CD4-positive, alpha-beta T cell (primary cell): ENCODE measurements around the gene PTX3. TPM values are rescaled to one million over a fixed set of nuclear protein-coding genes. Genes with fewer than 3 reads are reported as not detected.

Experiments used
- ATAC-seq: fragments of 200-7000 bp; cut with Tn5 transposase; one replicate; pipeline ENCODE4 v1.10.0; 2022; ENCODE audit warnings: mild to moderate bottlenecking; ENCODE audit not compliant: poor library complexity
- CTCF ChIA-PET: fragments of 350-600 bp; sonication (Branson Sonifier 250); formaldehyde crosslinking; loops from one replicate; lab custom pipeline; 2021; ENCODE audit warnings: antibody characterized with exemption, inconsistent platforms; lab: Charles Lee
- POLR2A ChIA-PET: fragments of 350-600 bp; sonication (Branson Sonifier 250); formaldehyde crosslinking; loops from one replicate; lab custom pipeline; 2021; ENCODE audit warnings: antibody characterized with exemption, inconsistent platforms; lab: Charles Lee
- DNase-seq, 14 experiments: peaks; one replicate each; pipeline ENCODE4 v3.0.0-alpha.2; 2013 to 2020; ENCODE audit warnings: mixed read lengths in 2 of 14
- H3K27ac ChIP-seq, 2 donors: one replicate each; pipeline versions ENCODE4 v1.5.1 to v1.7.0; 2013; ENCODE audit warnings: low read length in 2 of 2, low read depth in 1 of 2, mild to moderate bottlenecking in 1 of 2
- H3K27me3 ChIP-seq, 2 experiments: 1 replicate in 1 of 2; 2 replicates in 1 of 2; pipeline versions ENCODE4 v1.6.1 to v1.7.0; 2013; ENCODE audit warnings: low read length in 2 of 2, control low read depth in 1 of 2, mild to moderate bottlenecking in 1 of 2, moderate library complexity in 1 of 2; ENCODE audit not compliant: insufficient read depth in 2 of 2, control insufficient read depth in 1 of 2
- H3K36me3 ChIP-seq: one replicate; pipeline ENCODE4 v1.6.1; 2013; ENCODE audit warnings: low read length, control low read depth; ENCODE audit not compliant: insufficient read depth
- H3K4me1 ChIP-seq: one replicate; pipeline ENCODE4 v1.6.1; 2013; ENCODE audit warnings: low read length, control low read depth; ENCODE audit not compliant: insufficient read depth
- H3K4me3 ChIP-seq: one replicate; pipeline ENCODE4 v1.5.1; 2013; ENCODE audit warnings: mild to moderate bottlenecking, low read length, moderate library complexity
- H3K9me3 ChIP-seq, 2 experiments: 1 replicate in 1 of 2; 2 replicates in 1 of 2; pipeline versions ENCODE4 v1.6.1 to v1.7.0; 2013; ENCODE audit warnings: low read length in 2 of 2, mild to moderate bottlenecking in 2 of 2, control low read depth in 1 of 2, moderate library complexity in 1 of 2; ENCODE audit not compliant: control insufficient read depth in 1 of 2, insufficient read depth in 1 of 2
- H3K27ac Mint-ChIP-seq: one replicate; pipeline ENCODE4 v1.8.0; 2020; ENCODE audit warnings: mixed read lengths
- H3K27me3 Mint-ChIP-seq: one replicate; pipeline ENCODE4 v1.8.0; 2021; ENCODE audit warnings: mixed read lengths
- H3K36me3 Mint-ChIP-seq: one replicate; pipeline ENCODE4 v1.8.0; 2021; ENCODE audit warnings: low read depth, mixed read lengths
- H3K4me1 Mint-ChIP-seq: one replicate; pipeline ENCODE4 v1.8.0; 2021; ENCODE audit warnings: low read depth, mixed read lengths
- H3K4me3 Mint-ChIP-seq: one replicate; pipeline ENCODE4 v1.8.0; 2020; ENCODE audit warnings: mild to moderate bottlenecking, mixed read lengths
- H3K9me3 Mint-ChIP-seq: one replicate; pipeline ENCODE4 v1.8.0; 2020; ENCODE audit warnings: mixed read lengths
- intact Hi-C, 2 experiments: fragments of 100-400 bp; cut with DNase I in 1 of 2; cut with micrococcal nuclease in 1 of 2; formaldehyde crosslinking; loops; one replicate each; pipeline versions ENCODE4 v1.15.1 to v1.9.0; 2023 to 2025; cut with DNase I, micrococcal nuclease
- total RNA-seq, 174 experiments: library from RNA in 2 of 174; stranded (reverse) in 2 of 174; gene quantifications; one replicate each; pipeline ENCODE4 v1.2.3 and lab custom pipeline; 2021 to 2026
- TF ChIP-seq, protein P1 (sequence below): fragments of 200-600 bp; IDR thresholded peaks from one replicate; pipeline ENCODE4 v1.8.0; 2022; ENCODE audit warnings: antibody characterized with exemption, mild to moderate bottlenecking

Gene PTX3
- total RNA-seq, 2 experiments from 2014 or later = 0.16 to 0.34 TPM

GRCh38 chr3:157445857-157446256, 9.2 kb downstream of the PTX3 start:
- no peaks in the 10 kb centered on the region for H3K36me3 ChIP-seq
- H3K27ac ChIP-seq = no peak overlapping the region
- H3K9me3 Mint-ChIP-seq = no peaks in the 10 kb centered on the region
- ChIA-PET POLR2A (no interaction called here), CTCF (interaction anchor here (1.7 kb wide), 1 partner anchor 31 kb away, joined by 3 read pairs; no protein-coding TSS in a partner anchor)
- intact Hi-C loops = no loop called here
- no peaks in the 10 kb centered on the region for H3K27me3 Mint-ChIP-seq
- no peaks in the 10 kb centered on the region for H3K36me3 Mint-ChIP-seq
- no peaks in the 10 kb centered on the region for H3K4me1 Mint-ChIP-seq
- ATAC-seq = no peak
- TF ChIP-seq, protein P1, sequence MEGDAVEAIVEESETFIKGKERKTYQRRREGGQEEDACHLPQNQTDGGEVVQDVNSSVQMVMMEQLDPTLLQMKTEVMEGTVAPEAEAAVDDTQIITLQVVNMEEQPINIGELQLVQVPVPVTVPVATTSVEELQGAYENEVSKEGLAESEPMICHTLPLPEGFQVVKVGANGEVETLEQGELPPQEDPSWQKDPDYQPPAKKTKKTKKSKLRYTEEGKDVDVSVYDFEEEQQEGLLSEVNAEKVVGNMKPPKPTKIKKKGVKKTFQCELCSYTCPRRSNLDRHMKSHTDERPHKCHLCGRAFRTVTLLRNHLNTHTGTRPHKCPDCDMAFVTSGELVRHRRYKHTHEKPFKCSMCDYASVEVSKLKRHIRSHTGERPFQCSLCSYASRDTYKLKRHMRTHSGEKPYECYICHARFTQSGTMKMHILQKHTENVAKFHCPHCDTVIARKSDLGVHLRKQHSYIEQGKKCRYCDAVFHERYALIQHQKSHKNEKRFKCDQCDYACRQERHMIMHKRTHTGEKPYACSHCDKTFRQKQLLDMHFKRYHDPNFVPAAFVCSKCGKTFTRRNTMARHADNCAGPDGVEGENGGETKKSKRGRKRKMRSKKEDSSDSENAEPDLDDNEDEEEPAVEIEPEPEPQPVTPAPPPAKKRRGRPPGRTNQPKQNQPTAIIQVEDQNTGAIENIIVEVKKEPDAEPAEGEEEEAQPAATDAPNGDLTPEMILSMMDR = no peak
- no peak overlapping the region for H3K27ac Mint-ChIP-seq
- H3K4me3 Mint-ChIP-seq = no peak overlapping the region
- no peaks in the 10 kb centered on the region for H3K27me3 ChIP-seq
- no peak overlapping the region for H3K4me3 ChIP-seq
- no peaks in the 10 kb centered on the region for H3K4me1 ChIP-seq
- H3K9me3 ChIP-seq = no peaks in the 10 kb centered on the region
- peak in 3 of 14 experiments; percentile 16 to 45 (median 23) for DNase-seq

DNA sequence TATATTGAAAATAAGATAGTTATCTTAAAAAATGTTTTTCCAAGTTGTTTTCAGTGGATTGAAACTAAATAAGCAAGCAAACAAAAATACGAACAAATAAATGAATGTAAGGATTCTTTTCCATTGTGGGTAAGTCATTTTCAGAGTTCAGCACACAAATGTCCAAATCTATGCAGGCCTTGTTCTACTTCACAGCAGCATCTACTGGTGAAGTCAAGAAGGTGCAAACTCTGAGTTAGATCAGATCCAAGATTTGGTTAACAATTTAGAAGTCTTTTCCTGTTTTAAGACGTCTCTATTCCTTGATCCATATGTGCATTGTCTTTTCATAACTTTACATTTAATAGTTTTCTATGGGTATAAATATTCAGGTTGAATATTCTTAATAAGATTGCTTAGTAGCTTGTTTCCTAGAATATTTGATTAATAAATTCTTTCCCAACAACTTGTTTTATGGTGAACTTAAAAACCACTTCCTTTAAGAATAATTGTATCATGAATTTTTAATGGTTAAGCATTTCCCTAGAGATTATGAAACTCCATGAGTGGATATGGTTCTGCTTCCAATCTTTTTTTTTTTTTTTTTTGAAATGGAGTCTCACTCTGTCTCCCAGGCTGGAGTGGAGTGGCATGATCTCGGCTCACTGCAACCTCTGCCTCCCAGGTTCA, 10.5 kb downstream of the PTX3 start:
- Mint-ChIP-seq H3K27ac (no peak overlapping the region), H3K9me3 (no peaks in the 10 kb centered on the region), H3K36me3 (no peaks in the 10 kb centered on the region), H3K4me3 (no peak overlapping the region), H3K4me1 (no peaks in the 10 kb centered on the region), H3K27me3 (peaks cover 3% of the 10 kb centered on the region)
- intact Hi-C loops = no loop called here
- TF ChIP-seq, protein P1 = no peak
- POLR2A ChIA-PET = no interaction called here
- CTCF ChIA-PET = no interaction called here
- Histone ChIP-seq H3K4me3 (no peak overlapping the region), H3K36me3 (no peaks in the 10 kb centered on the region), H3K27ac (no peak overlapping the region), H3K9me3 (no peaks in the 10 kb centered on the region), H3K4me1 (no peaks in the 10 kb centered on the region), H3K27me3 (peaks cover 0 to 4% of the 10 kb centered on the region in 2 experiments)
- DNase-seq (no peak), ATAC-seq (no peak)

GRCh38 chr3:157452097-157452496, 15.4 kb downstream of the PTX3 start:
- Mint-ChIP-seq H3K27me3 (peaks cover 16% of the 10 kb centered on the region), H3K36me3 (no peaks in the 10 kb centered on the region)
- TF ChIP-seq, protein P1 = no peak

More at GRCh38 chr3:157452097-157452496, 15.4 kb downstream of the PTX3 start:
- ATAC-seq (no peak), DNase-seq (peak in 3 of 14 experiments; percentile 5 to 27 (median 17))
- Mint-ChIP-seq H3K4me1 (no peaks in the 10 kb centered on the region), H3K9me3 (no peaks in the 10 kb centered on the region), H3K27ac (no peak overlapping the region), H3K4me3 (no peak overlapping the region)
- Histone ChIP-seq H3K27me3 (peaks cover 0 to 4% of the 10 kb centered on the region in 2 experiments), H3K4me1 (no peaks in the 10 kb centered on the region), H3K4me3 (no peak overlapping the region), H3K27ac (no peak overlapping the region), H3K36me3 (no peaks in the 10 kb centered on the region), H3K9me3 (no peaks in the 10 kb centered on the region)
- CTCF ChIA-PET = no interaction called here
- intact Hi-C loops = no loop called here
- POLR2A ChIA-PET = no interaction called here
